Spleen (tissue), 11 donors: Measurements from ENCODE around the gene DNAJC27. TPM values are rescaled to one million over a fixed set of nuclear protein-coding genes. Genes with fewer than 3 reads are reported as not detected.

Experiments
- DNase-seq: peaks from one replicate; pipeline ENCODE4 v3.0.0-alpha.2; 2020
- H3K27ac ChIP-seq, 8 donors: fragments of 200-600 bp; sonication (generic) in 7 of 8; 1 replicate in 4 of 8; 2 replicates in 4 of 8; pipeline versions ENCODE4 v1.5.0 to v1.8.0; 2016 to 2021; ENCODE audit warnings: inconsistent platforms in 4 of 8, mild to moderate bottlenecking in 4 of 8, moderate library complexity in 1 of 8
- H3K27me3 ChIP-seq, 7 donors: fragments of 200-600 bp; sonication (generic) in 6 of 7; replicated peaks in 1 of 7; 1 replicate in 4 of 7; 2 replicates in 3 of 7; pipeline versions ENCODE4 v1.5.0 to v1.8.0; 2016 to 2021; ENCODE audit warnings: inconsistent platforms in 3 of 7, mild to moderate bottlenecking in 1 of 7
- H3K36me3 ChIP-seq, 6 donors: fragments of 200-600 bp; sonication (generic) in 5 of 6; 1 replicate in 4 of 6; 2 replicates in 2 of 6; pipeline versions ENCODE4 v1.5.0 to v1.8.0; 2016 to 2021; ENCODE audit warnings: inconsistent platforms in 2 of 6
- H3K4me1 ChIP-seq, 6 donors: fragments of 200-600 bp; sonication (generic) in 5 of 6; 1 replicate in 3 of 6; 2 replicates in 3 of 6; pipeline versions ENCODE4 v1.5.0 to v1.8.0; 2016 to 2021; ENCODE audit warnings: inconsistent platforms in 3 of 6
- H3K4me3 ChIP-seq, 8 donors: fragments of 200-600 bp; sonication (generic) in 7 of 8; 1 replicate in 4 of 8; 2 replicates in 4 of 8; pipeline versions ENCODE4 v1.5.0 to v1.8.0; 2016 to 2021; ENCODE audit warnings: inconsistent platforms in 4 of 8, mild to moderate bottlenecking in 4 of 8, moderate library complexity in 2 of 8
- H3K9me3 ChIP-seq, 8 donors: fragments of 200-600 bp; sonication (generic) in 7 of 8; 1 replicate in 4 of 8; 2 replicates in 4 of 8; pipeline versions ENCODE4 v1.5.0 to v1.8.0; 2016 to 2021; ENCODE audit warnings: inconsistent platforms in 4 of 8
- CTCF ChIP-seq, 11 experiments: fragments of 200-600 bp in 7 of 11; fragments of 450-650 bp in 4 of 11; sonication (generic) in 4 of 11; IDR thresholded peaks in 8 of 11; conservative IDR thresholded peaks in 3 of 11; 1 replicate in 7 of 11; 2 replicates in 4 of 11; pipeline versions ENCODE4 v1.4.0 to v1.8.0; 2016 to 2021; ENCODE audit warnings: antibody characterized with exemption in 11 of 11, inconsistent platforms in 4 of 11, mild to moderate bottlenecking in 1 of 11
- POLR2A ChIP-seq, 3 donors: fragments of 450-650 bp; IDR thresholded peaks; one replicate each; pipeline ENCODE4 v1.5.1; 2017; ENCODE audit warnings: antibody characterized with exemption in 3 of 3, mild to moderate bottlenecking in 1 of 3
- POLR2AphosphoS5 ChIP-seq, 3 donors: sonication (generic); formaldehyde crosslinking; IDR thresholded peaks; one replicate each; pipeline ENCODE4 v1.5.1; 2017; ENCODE audit warnings: antibody characterized with exemption in 3 of 3
- WGBS, 5 donors: extraction: QIAGEN DNeasy Blood & Tissue Kit in 3 of 5; methylation state at CpG; one replicate each; pipeline versions ENCODE4 v1.1.5 to v1.1.7; 2013 to 2018; 5-methylcytosine and 5-hydroxymethylcytosine counted together
- intact Hi-C: fragments of 100-400 bp; cut with DNase I; formaldehyde crosslinking; loops from one replicate; pipeline ENCODE4 v1.15.0; 2023; ENCODE audit warnings: low total_unique reads
- polyA plus RNA-seq, 3 donors: library from polyadenylated mRNA; stranded (reverse); fragments of 200-250 nt; gene quantifications; one replicate each; pipeline ENCODE4 v1.2.1, GENCODE V29; 2013
- total RNA-seq, 7 donors: library from RNA; depleted of rRNA in 3 of 7; stranded (reverse); fragments of >200 nt in 3 of 7; fragmentation: NEBNext Ultra II Directional in 4 of 7; extraction: Animal tissue kit (Norgen Biotek cat#: 25700) in 4 of 7; gene quantifications; one replicate each; pipeline versions ENCODE4 v1.1.0 to v1.2.1, GENCODE V29; 2016 to 2021
- donor health status: healthy with polysubstance abuse.
- donor health status: DM: no; HTN: no; CAD: no; lungs with moderate emphysema.
- donor health status: DM: no; HTN: no; CAD: no.
- donor health status: Bipolar disorder and iron deficiency.
- donor health status: healthy.
- donor health status: DM: no; HTN: no; CAD: no.
- donor health status: DM: yes; HTN: yes; CAD: no.

DNAJC27 gene
- total and polyA plus RNA-seq, 10 donors, result 1.7 to 10.5 (median 6.9) TPM

GRCh38 chr2:24945907-24946306 is 25.8 kb downstream of the DNAJC27 start:
- no peak overlapping the region for H3K27ac ChIP-seq
- WGBS, 5 donors, result 89 to 96% (median 94%) methylated on average over 4 of the region's 4 CpGs
- intact Hi-C loops, result no loop called here
- no peaks in the 10 kb centered on the region for H3K27me3 ChIP-seq
- TF ChIP-seq CTCF (IDR thresholded peaks at IDR 0.05 in 8 of 11, conservative IDR thresholded peaks at IDR 0.05 in 3 of 11), result no peak
- no peak for TF ChIP-seq POLR2A (IDR thresholded peaks at IDR 0.05)
- TF ChIP-seq POLR2AphosphoS5 (IDR thresholded peaks at IDR 0.05), result no peak
- no peak for DNase-seq
- peaks cover 0 to 68% (median 36%) of the 10 kb centered on the region in 6 donors for H3K36me3 ChIP-seq
- no peaks in the 10 kb centered on the region for H3K4me1 ChIP-seq
- H3K9me3 ChIP-seq, result no peaks in the 10 kb centered on the region
- H3K4me3 ChIP-seq, result no peak overlapping the region

GRCh38 chr2:24943427-24944053 is 28.2 kb downstream of the DNAJC27 start:
- Histone ChIP-seq H3K4me1 (no peaks in the 10 kb centered on the region), H3K27me3 (no peaks in the 10 kb centered on the region), H3K36me3 (peaks cover 0 to 45% (median 22%) of the 10 kb centered on the region in 6 donors), H3K27ac (no peak overlapping the region), H3K4me3 (no peak overlapping the region), H3K9me3 (no peaks in the 10 kb centered on the region)
- no peak for DNase-seq
- intact Hi-C loops, result no loop called here
- 84 to 93% (median 89%) methylated on average over 7 of the region's 7 CpGs for WGBS, 5 donors
- TF ChIP-seq POLR2A (IDR thresholded peaks at IDR 0.05) (no peak), POLR2AphosphoS5 (IDR thresholded peaks at IDR 0.05) (no peak), CTCF (IDR thresholded peaks at IDR 0.05 in 8 of 11, conservative IDR thresholded peaks at IDR 0.05 in 3 of 11) (no peak)

GRCh38 chr2:24939353-24939752 is 32.4 kb downstream of the DNAJC27 start:
- 78 to 87% (median 82%) methylated on average over 6 of the region's 6 CpGs for WGBS, 5 donors
- Histone ChIP-seq H3K4me1 (no peaks in the 10 kb centered on the region), H3K27me3 (no peaks in the 10 kb centered on the region), H3K9me3 (no peaks in the 10 kb centered on the region), H3K36me3 (peaks cover 0 to 7% (median 0%) of the 10 kb centered on the region in 6 donors), H3K27ac (no peak overlapping the region), H3K4me3 (no peak overlapping the region)
- DNase-seq, result no peak
- intact Hi-C loops, result no loop called here
- no peak for TF ChIP-seq POLR2A (IDR thresholded peaks at IDR 0.05)
- TF ChIP-seq POLR2AphosphoS5 (IDR thresholded peaks at IDR 0.05), result no peak
- TF ChIP-seq CTCF (IDR thresholded peaks at IDR 0.05 in 8 of 11, conservative IDR thresholded peaks at IDR 0.05 in 3 of 11), result no peak

- TF ChIP-seq POLR2AphosphoS5 (IDR thresholded peaks at IDR 0.05), result no peak
- TF ChIP-seq CTCF (IDR thresholded peaks at IDR 0.05 in 8 of 11, conservative IDR thresholded peaks at IDR 0.05 in 3 of 11), result no peak
- no peak for TF ChIP-seq POLR2A (IDR thresholded peaks at IDR 0.05)
- H3K27ac ChIP-seq, result no peak overlapping the region
- no peak for DNase-seq
- H3K4me3 ChIP-seq, result no peak overlapping the region
- no peaks in the 10 kb centered on the region for H3K4me1 ChIP-seq
- H3K36me3 ChIP-seq, result no peaks in the 10 kb centered on the region
- 66 to 89% (median 88%) methylated on average over 2 of the region's 2 CpGs for WGBS, 5 donors
- no peaks in the 10 kb centered on the region for H3K27me3 ChIP-seq
- no peaks in the 10 kb centered on the region for H3K9me3 ChIP-seq
- intact Hi-C loops, result no loop called here
Observed at GRCh38 chr2:24937236-24937635, 34.5 kb downstream of the DNAJC27 start.
